ENCODE results near the gene HSD17B12.

- TF ChIP-seq, protein P1, sequence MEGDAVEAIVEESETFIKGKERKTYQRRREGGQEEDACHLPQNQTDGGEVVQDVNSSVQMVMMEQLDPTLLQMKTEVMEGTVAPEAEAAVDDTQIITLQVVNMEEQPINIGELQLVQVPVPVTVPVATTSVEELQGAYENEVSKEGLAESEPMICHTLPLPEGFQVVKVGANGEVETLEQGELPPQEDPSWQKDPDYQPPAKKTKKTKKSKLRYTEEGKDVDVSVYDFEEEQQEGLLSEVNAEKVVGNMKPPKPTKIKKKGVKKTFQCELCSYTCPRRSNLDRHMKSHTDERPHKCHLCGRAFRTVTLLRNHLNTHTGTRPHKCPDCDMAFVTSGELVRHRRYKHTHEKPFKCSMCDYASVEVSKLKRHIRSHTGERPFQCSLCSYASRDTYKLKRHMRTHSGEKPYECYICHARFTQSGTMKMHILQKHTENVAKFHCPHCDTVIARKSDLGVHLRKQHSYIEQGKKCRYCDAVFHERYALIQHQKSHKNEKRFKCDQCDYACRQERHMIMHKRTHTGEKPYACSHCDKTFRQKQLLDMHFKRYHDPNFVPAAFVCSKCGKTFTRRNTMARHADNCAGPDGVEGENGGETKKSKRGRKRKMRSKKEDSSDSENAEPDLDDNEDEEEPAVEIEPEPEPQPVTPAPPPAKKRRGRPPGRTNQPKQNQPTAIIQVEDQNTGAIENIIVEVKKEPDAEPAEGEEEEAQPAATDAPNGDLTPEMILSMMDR (conservative IDR thresholded peaks at IDR 0.05; ENCODE audit: low read length), result no peak
- no peak for TF ChIP-seq EZH2phosphoT487 (IDR thresholded peaks at IDR 0.05; ENCODE audit: borderline replicate concordance, low read depth, low read length)
Measured at GRCh38 chr11:43734256-43734655, 53.7 kb downstream of the HSD17B12 start.

All from OCI-LY7 (cell line).